Superior temporal gyrus (tissue), 1 donor: ENCODE data around the gene CRYM.

Source experiments
- DNase-seq: peaks from one replicate; pipeline ENCODE4 v3.0.0-alpha.2; 2016; ENCODE audit errors: extremely low spot score

The CRYM gene

DNA sequence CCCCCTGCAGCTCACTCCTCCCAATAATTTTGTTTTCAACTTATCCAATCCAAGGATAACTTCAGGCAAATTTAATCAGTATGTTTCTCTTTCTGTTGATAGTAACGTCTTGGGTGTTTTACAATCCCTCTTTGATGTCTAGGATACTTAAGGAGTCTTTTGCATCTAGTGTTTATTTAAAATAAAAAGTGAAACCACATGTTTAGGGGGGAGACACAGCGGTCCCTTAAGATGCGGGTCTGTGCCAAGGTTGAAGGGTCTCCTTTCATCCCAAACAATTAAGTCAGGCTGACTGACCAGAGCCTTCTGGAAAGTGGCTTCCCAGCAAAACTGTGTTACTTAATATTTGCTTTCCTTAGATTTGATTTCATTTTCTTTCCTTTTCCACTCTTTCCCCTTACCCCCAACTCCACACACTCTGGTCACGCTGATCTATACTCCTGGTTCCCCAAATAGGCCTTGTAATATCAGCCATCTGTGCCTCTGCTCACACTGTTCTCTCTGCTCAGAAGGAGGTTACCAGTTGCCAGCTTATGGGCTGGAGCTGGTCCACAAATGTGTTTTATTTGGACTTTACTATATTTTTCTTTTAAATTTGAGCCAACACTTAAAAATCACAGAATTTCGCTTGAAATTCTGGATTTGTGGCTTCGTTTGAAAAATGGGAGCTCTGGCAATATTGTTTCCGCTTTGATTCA is 33.4 kb downstream of the CRYM start:
- DNase-seq: peak; percentile 40

DNA sequence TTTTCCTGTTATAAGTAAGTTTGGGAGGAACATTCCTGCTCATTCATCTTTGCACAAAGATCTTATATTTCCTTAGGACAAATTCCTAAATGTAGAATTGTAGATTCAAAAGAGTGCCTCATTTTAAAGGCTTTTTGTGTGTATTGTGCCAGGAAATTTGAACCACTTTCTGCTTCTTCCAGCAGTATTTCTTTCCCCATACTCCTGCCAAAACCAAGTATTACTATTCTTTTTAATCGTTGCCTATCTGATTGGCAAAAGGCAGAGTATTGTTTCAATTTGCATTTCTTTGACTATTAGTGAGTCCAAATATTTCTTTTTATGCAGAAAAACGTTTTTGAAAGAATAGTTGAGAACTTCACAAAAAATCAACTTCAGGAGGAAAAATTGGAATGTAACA is 35.3 kb downstream of the CRYM start:
- DNase-seq: peak; percentile 23

DNA sequence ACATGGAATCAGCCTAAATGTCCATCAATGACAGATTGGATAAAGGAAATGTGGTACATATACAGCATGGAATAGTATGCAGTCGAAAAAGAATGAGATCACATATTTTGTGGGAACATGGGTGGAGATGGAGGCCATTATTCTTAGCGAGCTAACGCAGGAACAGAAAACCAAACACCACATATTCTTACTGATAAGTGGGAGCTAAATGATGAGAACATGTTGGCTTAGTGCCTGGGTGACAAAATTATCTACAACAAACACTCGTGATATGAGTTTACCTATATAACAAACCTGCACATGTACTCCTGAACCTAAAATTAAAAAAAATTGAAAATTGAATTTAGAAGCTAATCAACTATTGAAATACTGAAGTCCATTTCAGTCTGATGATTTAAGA is 38.4 kb downstream of the CRYM start:
- DNase-seq: no peak

DNA sequence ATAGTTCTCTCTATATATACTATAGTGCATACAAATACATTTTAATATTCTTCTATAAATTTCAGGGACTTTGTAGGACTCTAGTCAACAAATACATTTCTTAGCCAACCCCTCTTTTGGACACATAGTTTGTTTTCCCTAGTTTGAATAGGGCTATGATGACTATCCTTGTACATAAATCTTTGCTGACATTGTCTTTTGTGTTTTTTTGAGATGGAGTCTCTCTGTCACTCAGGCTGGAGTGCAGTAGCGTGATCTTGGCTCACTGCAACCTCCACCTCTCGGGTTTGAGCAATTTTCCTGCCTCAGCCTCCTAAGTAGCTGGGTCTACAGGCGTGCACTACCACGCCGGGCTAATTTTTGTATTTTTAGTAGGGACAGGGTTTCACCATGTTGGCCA is 41.3 kb downstream of the CRYM start:
- DNase-seq: no peak

DNA sequence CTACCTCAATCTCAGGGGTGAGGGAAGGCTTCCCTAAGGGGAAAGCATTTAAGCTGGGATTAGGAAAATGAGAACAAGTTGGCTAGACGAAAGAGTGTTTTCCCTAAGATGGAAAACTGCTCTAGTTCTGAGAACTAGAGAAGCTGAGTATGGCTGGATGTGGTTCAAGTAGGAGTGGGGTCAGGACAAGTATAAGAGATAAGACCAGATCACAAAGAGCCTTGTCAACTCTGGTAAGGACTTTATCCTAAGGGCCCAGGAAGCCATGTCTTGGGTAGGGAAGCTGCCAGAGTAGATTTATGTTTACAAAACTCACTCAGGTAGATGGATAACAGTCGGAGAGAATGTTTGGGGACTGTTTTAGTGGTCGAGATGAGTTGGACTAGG is 42.9 kb downstream of the CRYM start:
- no peak for DNase-seq

DNA sequence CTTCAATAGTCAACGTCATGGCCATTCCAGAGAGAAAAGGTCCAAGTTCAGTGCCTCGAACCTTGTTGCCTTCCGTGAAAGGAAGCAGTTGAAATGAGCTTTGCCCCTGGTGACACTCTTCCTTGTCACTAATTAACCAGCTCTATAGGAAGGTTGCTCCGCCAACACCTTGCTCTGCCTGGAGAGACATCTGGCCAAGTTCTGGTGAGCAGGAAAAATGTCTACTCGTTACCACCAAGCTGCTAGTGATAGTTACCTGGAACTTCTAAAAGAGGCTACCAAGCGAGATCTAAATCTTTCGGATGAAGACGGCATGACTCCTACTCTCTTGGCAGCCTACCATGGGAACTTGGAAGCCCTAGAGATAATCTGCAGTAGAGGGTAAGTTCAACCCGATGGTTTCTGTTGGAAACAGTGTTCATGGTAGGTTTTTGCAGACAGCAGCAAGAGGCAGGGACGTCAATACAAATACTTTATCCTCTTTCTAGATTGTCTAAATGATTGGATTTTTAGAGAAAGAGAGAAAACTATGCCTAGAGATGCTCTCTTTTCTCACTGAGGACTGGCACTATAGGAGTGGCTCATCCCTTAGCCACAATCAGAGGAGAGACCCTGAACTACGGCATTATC is 44.5 kb downstream of the CRYM start, which contains the start of gene ANKS4B:
TSS of gene ANKS4B (plus strand) at position 179 of the 630 bp plus-strand sequence. CDS start at position 218, 39 bp downstream.
- no peak for DNase-seq

DNA sequence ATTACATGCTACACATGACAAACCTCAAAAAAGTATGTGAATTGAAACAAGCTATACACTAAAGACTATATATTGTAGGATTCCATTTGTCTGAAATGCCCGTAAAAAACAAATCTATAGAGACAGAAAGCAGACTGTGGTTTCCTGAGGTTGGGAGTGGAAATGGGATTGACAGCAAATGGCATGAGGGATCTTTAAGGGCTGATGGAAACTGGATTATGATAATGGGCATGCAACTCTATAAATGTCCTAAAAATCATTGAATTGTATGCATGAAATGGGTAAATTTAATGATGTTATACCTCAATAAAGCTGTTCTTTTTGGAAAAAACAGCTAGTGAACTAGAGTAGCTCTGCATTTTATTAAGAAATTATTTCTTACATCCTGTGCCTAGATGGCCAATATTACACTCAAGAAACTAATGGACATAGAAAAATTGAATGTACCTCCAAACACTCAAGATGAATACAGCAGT is 45.0 kb downstream of the CRYM start:
- DNase-seq: no peak

DNA sequence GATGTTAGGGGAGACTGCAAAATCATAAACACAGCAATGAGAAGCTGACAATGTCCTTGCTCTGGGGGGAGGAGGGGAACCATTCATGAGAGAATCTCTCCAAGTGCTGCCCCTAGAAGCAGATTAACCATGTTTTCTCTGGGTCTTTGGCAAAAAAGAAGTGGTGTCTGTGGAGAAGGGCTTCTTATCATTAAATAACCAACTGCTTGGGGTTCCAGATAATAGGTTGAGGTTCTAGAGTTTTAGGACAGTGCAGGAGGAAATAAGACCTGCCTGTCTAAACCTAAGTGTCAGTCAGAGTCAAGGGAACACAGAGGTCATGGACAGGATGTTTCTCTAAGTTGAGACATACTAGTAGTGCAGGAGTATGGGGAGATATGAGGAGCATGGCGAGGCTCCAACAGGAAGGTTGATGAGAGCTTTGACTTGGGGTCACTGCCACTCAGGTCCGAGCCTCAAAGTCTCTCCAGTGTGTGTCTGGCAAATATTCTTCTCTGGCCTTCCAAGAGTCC is 49.7 kb downstream of the CRYM start:
- DNase-seq: no peak

DNA sequence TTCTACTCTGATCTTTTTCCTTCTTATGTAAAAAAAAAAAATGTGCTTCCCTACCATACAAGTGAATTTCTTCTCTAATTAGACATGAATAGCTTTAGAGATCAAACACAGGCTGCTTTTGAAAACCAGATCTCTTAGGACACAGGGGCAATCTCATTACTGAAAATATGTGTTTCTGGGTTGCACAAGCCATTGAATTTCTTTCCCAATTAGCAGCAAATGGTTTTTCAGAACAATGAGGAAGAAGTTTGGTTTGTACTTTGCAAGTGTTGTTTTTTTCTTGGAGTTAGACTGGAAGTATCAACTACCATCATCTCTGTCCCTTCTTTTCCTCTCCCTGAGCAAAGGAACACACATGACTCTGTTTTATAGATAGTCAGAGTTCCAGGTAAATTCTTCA is 50.2 kb downstream of the CRYM start:
- DNase-seq: no peak

DNA sequence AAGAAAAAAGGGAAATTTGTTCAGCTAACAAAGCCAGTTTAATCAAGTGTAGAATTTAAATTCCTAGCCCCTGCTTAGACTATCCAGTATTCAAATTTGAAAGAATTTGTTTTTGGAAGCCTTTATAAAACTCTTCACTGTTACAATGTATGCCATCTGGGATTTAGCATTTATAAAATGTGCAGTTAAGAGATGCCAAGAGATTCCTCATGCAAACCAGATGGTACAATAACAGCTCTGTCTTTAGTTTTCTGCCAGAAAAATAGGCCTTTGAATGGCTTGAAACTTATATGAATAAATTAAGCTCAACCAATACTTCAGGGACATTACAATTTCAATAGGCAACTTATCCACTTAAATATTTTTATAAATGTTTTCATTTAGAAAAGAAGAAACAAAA is 51.3 kb downstream of the CRYM start:
- DNase-seq: peak; percentile 78

DNA sequence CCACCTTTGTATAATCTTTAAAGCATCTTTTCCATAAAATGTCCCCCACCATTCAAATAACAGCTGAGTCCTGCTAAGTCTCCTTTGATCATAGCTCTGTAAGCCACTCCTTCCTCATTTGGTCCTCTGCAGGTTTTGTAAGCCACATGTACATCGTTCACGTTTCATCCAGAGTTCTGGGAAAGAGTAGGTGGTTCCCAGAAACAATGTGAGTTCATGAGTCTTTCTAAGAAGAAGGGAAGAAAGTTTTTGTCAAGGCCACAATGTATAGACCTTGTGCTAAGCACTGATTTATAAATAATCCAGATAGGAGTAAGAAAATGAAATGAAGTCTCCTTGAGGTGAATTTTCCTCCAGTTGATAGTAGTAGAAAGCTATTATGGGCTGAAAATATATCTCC is 53.3 kb downstream of the CRYM start:
- DNase-seq: no peak

DNA sequence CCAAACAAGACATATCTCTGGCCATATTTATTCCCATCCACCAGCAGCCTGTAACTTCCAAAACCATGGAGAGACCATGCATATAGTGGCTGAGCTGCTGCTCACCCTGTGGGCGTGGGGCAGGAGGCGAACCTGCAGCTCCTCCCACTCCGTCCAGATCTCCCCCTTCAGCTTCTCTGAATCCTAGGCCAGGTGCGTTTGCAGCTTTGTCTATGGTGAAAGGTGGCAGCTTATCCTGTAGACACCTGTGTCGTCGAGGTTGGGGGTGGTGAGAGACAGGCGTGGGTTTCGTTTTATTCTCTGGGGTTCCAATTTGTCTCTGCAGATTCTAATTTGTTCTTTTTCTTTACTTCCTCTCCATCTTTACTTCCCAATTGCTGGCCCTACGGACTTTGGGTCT is 54.3 kb downstream of the CRYM start:
- no peak for DNase-seq

DNA sequence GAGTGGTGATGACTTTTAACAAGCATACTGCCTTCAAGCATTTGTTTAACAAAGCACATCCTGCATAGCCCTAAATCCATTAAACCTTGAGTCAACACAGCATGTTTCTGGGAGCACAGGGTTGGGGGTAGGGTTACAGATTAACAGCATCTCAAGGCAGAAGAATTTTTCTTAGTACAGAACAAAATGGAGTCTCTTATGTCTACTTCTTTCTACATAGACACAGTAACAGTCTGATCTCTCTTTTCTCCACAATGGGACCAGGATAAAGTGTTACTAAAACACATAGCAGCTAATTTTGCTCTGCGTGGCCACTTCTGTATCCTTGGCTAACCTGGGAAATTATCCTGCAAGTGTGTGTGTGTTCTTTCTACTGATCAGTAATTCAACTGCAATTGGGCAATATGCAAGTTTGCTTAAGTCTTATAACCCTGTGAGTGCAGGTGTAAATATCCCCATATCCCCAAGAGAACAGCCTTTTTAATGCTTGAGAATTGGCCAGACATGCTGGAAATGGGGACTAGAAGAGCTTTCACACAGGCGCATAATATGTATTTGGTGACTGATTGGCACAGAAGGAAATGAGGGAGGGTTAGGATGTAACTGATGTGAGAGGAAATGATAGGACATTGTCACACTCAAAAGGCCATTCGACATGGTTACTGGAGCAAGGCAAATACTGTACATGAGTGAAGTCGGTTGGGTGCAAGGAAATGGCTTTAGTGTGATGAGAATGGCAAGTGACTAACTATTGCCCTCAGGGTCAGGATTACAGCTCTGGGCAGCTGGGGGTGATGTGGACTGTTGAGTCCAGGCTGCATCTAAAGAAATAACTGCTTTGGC is 55.4 kb downstream of the CRYM start:
- DNase-seq: no peak

DNA sequence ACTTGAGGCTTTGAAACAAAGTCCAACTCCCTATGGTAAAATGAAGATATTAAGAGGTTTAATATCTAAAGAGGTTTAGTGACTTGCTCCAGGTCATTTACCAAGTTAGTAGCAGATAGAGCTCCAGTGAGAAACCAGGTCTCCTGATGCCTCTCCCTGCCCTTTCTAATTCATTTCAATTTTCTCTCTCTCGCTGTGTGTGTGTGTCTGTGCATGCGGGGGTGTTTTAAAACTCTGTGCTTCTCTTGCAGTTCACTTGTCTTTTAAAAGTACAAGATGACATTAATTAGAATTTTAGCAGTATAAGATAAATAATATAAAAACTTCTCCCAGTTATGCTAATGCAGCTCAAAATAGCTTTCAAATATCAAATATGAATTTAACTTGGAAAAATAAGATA is 58.5 kb downstream of the CRYM start:
- DNase-seq: no peak

DNA sequence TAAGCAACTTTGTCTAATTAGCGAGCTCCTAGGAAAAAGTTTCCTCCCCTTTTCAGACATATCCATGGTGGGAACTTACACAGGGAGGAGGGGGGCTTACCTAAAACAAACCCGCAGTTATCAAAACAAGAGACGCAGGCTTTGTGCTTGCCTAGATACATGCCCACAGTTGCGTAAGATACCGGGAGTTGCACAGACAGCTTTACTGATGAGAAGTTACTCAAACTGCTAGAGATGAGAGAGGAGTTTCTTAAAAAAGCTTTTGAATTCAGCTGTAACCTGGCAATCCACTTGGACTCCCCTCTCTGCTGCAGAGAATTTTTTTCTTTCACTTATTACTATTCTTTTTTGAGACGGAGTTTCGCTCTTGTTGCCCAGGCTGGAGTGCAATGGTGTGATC is 59.9 kb downstream of the CRYM start:
- no peak for DNase-seq

DNA sequence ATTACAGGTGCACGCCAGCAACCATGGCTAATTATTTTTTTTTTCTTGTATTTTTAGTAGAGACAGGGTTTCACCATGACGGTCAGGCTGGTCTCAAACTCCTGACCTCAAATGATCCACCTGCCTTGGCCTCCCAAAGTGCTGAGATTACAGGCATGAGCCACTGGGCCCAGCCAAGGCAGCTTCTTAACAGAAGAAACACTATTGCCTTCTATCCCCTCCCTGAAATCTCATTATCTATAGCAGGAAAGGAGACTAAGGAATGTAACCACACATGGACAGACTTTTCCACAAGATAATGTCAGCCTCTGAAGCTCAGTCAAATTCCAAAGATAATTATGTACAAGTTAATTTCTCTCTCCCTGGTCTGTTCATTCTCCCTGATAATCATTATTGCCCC is 61.0 kb downstream of the CRYM start:
- no peak for DNase-seq

DNA sequence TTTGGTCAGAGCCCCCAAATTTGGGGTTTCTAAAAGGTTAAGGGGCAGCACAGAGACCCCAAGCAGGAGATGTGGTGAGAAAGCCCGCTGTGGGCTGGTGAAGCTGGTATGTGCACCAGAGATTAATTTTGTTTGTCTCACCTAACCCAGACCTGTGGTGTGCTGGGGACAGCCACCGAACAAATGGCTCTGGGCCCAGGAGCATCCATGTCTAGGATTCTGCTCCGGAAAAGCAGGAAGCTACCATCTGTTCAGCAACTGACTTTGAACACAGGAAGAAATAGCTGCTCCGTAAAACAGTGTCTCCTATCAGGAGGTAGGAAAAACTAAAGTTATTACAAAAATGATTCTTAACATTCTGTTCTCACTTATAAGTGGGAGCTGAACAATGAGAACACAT is 64.0 kb downstream of the CRYM start:
- DNase-seq: no peak

DNA sequence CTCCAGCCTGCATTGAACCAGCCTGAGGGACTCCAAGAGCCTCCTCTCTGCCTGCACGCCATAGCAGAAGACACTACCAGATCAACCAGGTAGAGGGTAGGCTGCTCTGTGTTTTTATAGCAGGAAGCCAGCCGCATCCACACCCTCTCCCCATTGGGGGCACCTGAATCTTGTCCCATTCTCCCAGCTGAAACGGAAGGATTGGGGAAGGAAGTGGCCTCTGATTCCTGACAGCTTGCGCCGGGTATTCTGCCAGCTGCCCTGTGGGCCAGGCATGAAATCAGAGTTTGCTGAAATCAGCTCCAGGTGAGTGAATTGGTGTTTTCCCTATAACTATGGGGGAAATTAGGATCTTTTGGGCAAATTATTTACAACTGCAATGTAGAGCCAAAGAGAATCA is 66.6 kb downstream of the CRYM start, which contains the start of gene ZP2:
TSS of gene ZP2 (minus strand) at position 89 of the 400 bp plus-strand sequence. CDS start at position 62, 27 bp downstream.
- DNase-seq: no peak
